ENCODE data around the gene BCR.
"Not testable (repeated sequence)": the region's sequence is repeated elsewhere in the genome, so short reads cannot be mapped to it uniquely, and the experiment has no call there.

BCR gene

GRCh38 chr22:23180301-23180892, at the start of gene BCR:
TSS of gene BCR (plus strand) at chr22:23180509. CDS start at chr22:23180961, 452 bp downstream.
- peak; percentile 70 to 71 for DNase-seq

- no peak for DNase-seq
Observed at GRCh38 chr22:23130697-23131096, 49.6 kb upstream of the BCR start.

GRCh38 chr22:23131931-23132330, 48.4 kb upstream of the BCR start:
- DNase-seq: no peak

GRCh38 chr22:23132376-23133091, 47.8 kb upstream of the BCR start:
- DNase-seq: no peak

- DNase-seq: no peak
Observed at GRCh38 chr22:23133922-23134321, 46.4 kb upstream of the BCR start.

- DNase-seq: not testable (repeated sequence)
Observed at GRCh38 chr22:23136991-23137390, 43.3 kb upstream of the BCR start.

- DNase-seq: no peak
Observed at GRCh38 chr22:23137468-23137867, 42.8 kb upstream of the BCR start.

- peak; percentile 77 to 80 for DNase-seq
Observed at GRCh38 chr22:23137905-23138561, 42.3 kb upstream of the BCR start.

- DNase-seq: no peak
Observed at GRCh38 chr22:23138584-23139435, 41.5 kb upstream of the BCR start.

GRCh38 chr22:23140385-23140784, 39.9 kb upstream of the BCR start:
- no peak for DNase-seq

GRCh38 chr22:23142546-23143105, 37.7 kb upstream of the BCR start:
- no peak for DNase-seq

- no peak for DNase-seq
Observed at GRCh38 chr22:23143119-23143518, 37.2 kb upstream of the BCR start.

GRCh38 chr22:23144432-23144831, 35.9 kb upstream of the BCR start:
- no peak for DNase-seq

- DNase-seq: peak; percentile 96 to 98
Observed at GRCh38 chr22:23144932-23145877, 35.1 kb upstream of the BCR start, which contains the start of gene RAB36. TSS of gene RAB36 (plus strand) at chr22:23145477. CDS start at chr22:23146617, 1,140 bp downstream.

- DNase-seq: no peak
Observed at GRCh38 chr22:23145878-23146470, 34.3 kb upstream of the BCR start.

GRCh38 chr22:23146478-23147205, 33.7 kb upstream of the BCR start:
- no peak for DNase-seq

GRCh38 chr22:23147617-23148387, 32.5 kb upstream of the BCR start:
- DNase-seq: no peak

- no peak for DNase-seq
Observed at GRCh38 chr22:23149743-23150238, 30.5 kb upstream of the BCR start.

- no peak for DNase-seq
Observed at GRCh38 chr22:23150762-23151161, 29.5 kb upstream of the BCR start.

All from CD4-positive, alpha-beta T cell treated with Interleukin-1 beta for 1 hour (primary cell).